ENCODE data around the gene ADGRV1. TPM values are rescaled to one million over a fixed set of nuclear protein-coding genes. Genes with fewer than 3 reads are reported as not detected.

ADGRV1 gene
- polyA plus RNA-seq, 3 donors = 0.18 to 0.33 TPM; not detected in 1

DNA sequence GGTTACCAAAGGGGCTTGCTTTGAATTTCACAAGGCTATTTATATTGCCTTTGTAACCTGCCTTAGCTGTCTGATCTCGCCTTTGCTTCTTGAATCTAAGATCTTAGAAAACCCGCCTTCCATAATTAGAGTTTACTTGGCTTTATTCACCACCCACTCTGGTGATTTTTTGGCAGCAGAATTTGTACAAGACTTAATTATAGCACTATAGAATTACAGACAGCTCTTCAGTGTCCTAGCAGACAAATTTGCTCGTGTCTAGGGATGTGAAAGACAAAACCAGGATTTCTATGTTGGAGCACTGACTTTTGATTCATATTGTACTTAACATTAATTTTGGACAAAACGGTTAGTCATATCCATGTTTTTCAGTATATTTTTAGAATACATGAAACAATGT, 306.6 kb downstream of the ADGRV1 start:
- no peak overlapping the region for H3K4me2 ChIP-seq (replicated peaks; ENCODE audit: extremely low read depth, low read length, poor library complexity, severe bottlenecking)
- no peaks in the 10 kb centered on the region for H3K9me3 ChIP-seq (replicated peaks in 1 of 2; ENCODE audit: control insufficient read depth in 1 of 2, insufficient read depth in 1 of 2, low read length in 2 of 2)
- H3K36me3 ChIP-seq (replicated peaks in 1 of 2; ENCODE audit: control insufficient read depth in 1 of 2, insufficient read depth in 2 of 2, low read length in 2 of 2) = no peaks in the 10 kb centered on the region
- H3K4me3 Mint-ChIP-seq = no peak overlapping the region
- no peaks in the 10 kb centered on the region for H3K27me3 ChIP-seq (ENCODE audit: control insufficient read depth in 2 of 2, insufficient read depth in 2 of 2, low read length in 2 of 2)
- no peaks in the 10 kb centered on the region for H3K9me3 Mint-ChIP-seq
- H3K4me3 ChIP-seq (replicated peaks in 1 of 3; ENCODE audit: low read depth in 2 of 3, low read length in 3 of 3) = no peak overlapping the region
- DNase-seq = no peak
- H3K27ac Mint-ChIP-seq = no peak overlapping the region
- no peaks in the 10 kb centered on the region for H4K20me1 ChIP-seq (ENCODE audit: insufficient read depth, low read length)
- no peak overlapping the region for H3K9ac ChIP-seq (ENCODE audit: insufficient read depth, low read length, poor library complexity, severe bottlenecking)
- H3K4me1 ChIP-seq (ENCODE audit: control insufficient read depth in 1 of 2, insufficient read depth in 2 of 2, low read length in 2 of 2) = no peaks in the 10 kb centered on the region
- H3K79me2 ChIP-seq (ENCODE audit: insufficient read depth, low read length) = no peaks in the 10 kb centered on the region
- no peaks in the 10 kb centered on the region for H3K27me3 Mint-ChIP-seq (ENCODE audit: low read depth in 3 of 3)
- no peaks in the 10 kb centered on the region for H3K36me3 Mint-ChIP-seq
- intact Hi-C loops (cut with micrococcal nuclease) = loop anchor here in 1 of 2 donors (5.0 kb wide), 1 partner anchor 552 kb away; no protein-coding TSS in a partner anchor
- TF ChIP-seq CTCF (IDR thresholded peaks at IDR 0.05) = no peak
- no peak overlapping the region for H3K27ac ChIP-seq (ENCODE audit: low read depth in 1 of 2, low read length in 2 of 2)
- no peak overlapping the region for H2AFZ ChIP-seq (ENCODE audit: insufficient read depth, low read depth, low read length, poor library complexity, severe bottlenecking)
- H3K4me1 Mint-ChIP-seq = peaks cover 2% of the 10 kb centered on the region
- WGBS (ENCODE audit: insufficient coverage) = 73% methylated on average over 2 of the region's 4 CpGs

GRCh38 chr5:90866333-90866732, 307.7 kb downstream of the ADGRV1 start:
- no peak overlapping the region for H3K27ac Mint-ChIP-seq
- H3K9me3 Mint-ChIP-seq = no peaks in the 10 kb centered on the region
- no CpG with 5 or more reads among the region's 2 CpGs for WGBS (ENCODE audit: insufficient coverage)
- peaks cover 2% of the 10 kb centered on the region for H3K4me1 Mint-ChIP-seq
- Histone ChIP-seq H3K4me1 (ENCODE audit: control insufficient read depth in 1 of 2, insufficient read depth in 2 of 2, low read length in 2 of 2) (no peaks in the 10 kb centered on the region), H3K4me2 (replicated peaks; ENCODE audit: extremely low read depth, low read length, poor library complexity, severe bottlenecking) (peak overlapping the region; percentile 17), H4K20me1 (ENCODE audit: insufficient read depth, low read length) (no peaks in the 10 kb centered on the region), H3K9me3 (replicated peaks in 1 of 2; ENCODE audit: control insufficient read depth in 1 of 2, insufficient read depth in 1 of 2, low read length in 2 of 2) (no peaks in the 10 kb centered on the region), H3K4me3 (replicated peaks in 1 of 3; ENCODE audit: low read depth in 2 of 3, low read length in 3 of 3) (no peak overlapping the region), H3K9ac (ENCODE audit: insufficient read depth, low read length, poor library complexity, severe bottlenecking) (no peak overlapping the region), H3K79me2 (ENCODE audit: insufficient read depth, low read length) (no peaks in the 10 kb centered on the region), H3K36me3 (replicated peaks in 1 of 2; ENCODE audit: control insufficient read depth in 1 of 2, insufficient read depth in 2 of 2, low read length in 2 of 2) (no peaks in the 10 kb centered on the region), H3K27ac (ENCODE audit: low read depth in 1 of 2, low read length in 2 of 2) (no peak overlapping the region), H2AFZ (ENCODE audit: insufficient read depth, low read depth, low read length, poor library complexity, severe bottlenecking) (no peak overlapping the region), H3K27me3 (ENCODE audit: control insufficient read depth in 2 of 2, insufficient read depth in 2 of 2, low read length in 2 of 2) (no peaks in the 10 kb centered on the region)
- no peaks in the 10 kb centered on the region for H3K27me3 Mint-ChIP-seq (ENCODE audit: low read depth in 3 of 3)
- intact Hi-C loops (cut with micrococcal nuclease) = loop anchor here (2.0 to 5.0 kb wide), 2 partner anchors 551 to 554 kb away; no protein-coding TSS in a partner anchor
- H3K36me3 Mint-ChIP-seq = no peaks in the 10 kb centered on the region
- peak in 2 of 3 donors; percentile 7 to 44 for DNase-seq
- TF ChIP-seq CTCF (IDR thresholded peaks at IDR 0.05) = peak; percentile 61
- H3K4me3 Mint-ChIP-seq = no peak overlapping the region

Data from CD14-positive monocyte (primary cell).